ENCODE measurements around the gene WSB1. TPM values are rescaled to one million over a fixed set of nuclear protein-coding genes. Genes with fewer than 3 reads are reported as not detected.

The WSB1 gene
- total and polyA plus RNA-seq, 2 experiments from 2014 or later = 101 to 108 TPM

- Histone ChIP-seq H2AFZ (no peak overlapping the region), H3K36me3 (ENCODE audit: insufficient read depth) (no peaks in the 10 kb centered on the region), H3K9me2 (ENCODE audit: insufficient read depth) (no peaks in the 10 kb centered on the region), H3F3A (replicated peaks; ENCODE audit: low read depth) (no peaks in the 10 kb centered on the region), H3K27ac (ENCODE audit: low read depth) (no peak overlapping the region), H3K4me2 (no peak overlapping the region), H3K4me3 (no peak overlapping the region), H3K79me2 (replicated peaks; ENCODE audit: insufficient read depth) (no peaks in the 10 kb centered on the region), H3K27me3 (ENCODE audit: insufficient read depth) (no peaks in the 10 kb centered on the region), H3K4me1 (ENCODE audit: insufficient read depth) (no peaks in the 10 kb centered on the region), H4K20me1 (replicated peaks; ENCODE audit: insufficient read depth) (no peaks in the 10 kb centered on the region)
- no peak for ATAC-seq
- no peak overlapping the region for H3K27ac Mint-ChIP-seq
- H3K9me3 Mint-ChIP-seq = no peaks in the 10 kb centered on the region
- TF ChIP-seq EZH2 (IDR thresholded peaks at IDR 0.05; ENCODE audit: low read depth, unreplicated experiment) (no peak), CTCF (conservative IDR thresholded peaks at IDR 0.05; ENCODE audit: low read depth in 2 of 2) (no peak), EZH2phosphoT487 (IDR thresholded peaks at IDR 0.05; ENCODE audit: unreplicated experiment) (no peak), ZNF462 (CRISPR knock-in tag; IDR thresholded peaks at IDR 0.05) (no peak), ZNF114 (CRISPR knock-in tag; IDR thresholded peaks at IDR 0.05) (no peak), REST (IDR thresholded peaks at IDR 0.05; ENCODE audit: unreplicated experiment) (no peak), STAT1 (IDR thresholded peaks at IDR 0.05; ENCODE audit: unreplicated experiment) (no peak), POLR2AphosphoS5 (IDR thresholded peaks at IDR 0.05; ENCODE audit: low read depth) (no peak), CREB1 (CRISPR knock-in tag; IDR thresholded peaks at IDR 0.05; ENCODE audit: low read depth) (no peak), ZNF331 (CRISPR knock-in tag; IDR thresholded peaks at IDR 0.05; ENCODE audit: low read depth) (no peak), NANOG (IDR thresholded peaks at IDR 0.05; ENCODE audit: borderline replicate concordance) (no peak), JUNB (IDR thresholded peaks at IDR 0.05; ENCODE audit: unreplicated experiment) (no peak)
- TF ChIP-seq, protein P1, sequence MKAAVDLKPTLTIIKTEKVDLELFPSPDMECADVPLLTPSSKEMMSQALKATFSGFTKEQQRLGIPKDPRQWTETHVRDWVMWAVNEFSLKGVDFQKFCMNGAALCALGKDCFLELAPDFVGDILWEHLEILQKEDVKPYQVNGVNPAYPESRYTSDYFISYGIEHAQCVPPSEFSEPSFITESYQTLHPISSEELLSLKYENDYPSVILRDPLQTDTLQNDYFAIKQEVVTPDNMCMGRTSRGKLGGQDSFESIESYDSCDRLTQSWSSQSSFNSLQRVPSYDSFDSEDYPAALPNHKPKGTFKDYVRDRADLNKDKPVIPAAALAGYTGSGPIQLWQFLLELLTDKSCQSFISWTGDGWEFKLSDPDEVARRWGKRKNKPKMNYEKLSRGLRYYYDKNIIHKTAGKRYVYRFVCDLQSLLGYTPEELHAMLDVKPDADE (IDR thresholded peaks at IDR 0.05) = no peak
- DNase-seq (ENCODE audit: low spot score) = no peak
- H3K36me3 Mint-ChIP-seq (ENCODE audit: low read depth) = no peaks in the 10 kb centered on the region
- H3K4me1 Mint-ChIP-seq = peaks cover 4% of the 10 kb centered on the region; the same call in 2 of the 3 replicates
- no peak overlapping the region for H3K4me3 Mint-ChIP-seq
- H3K27me3 Mint-ChIP-seq (ENCODE audit: insufficient read depth, low read depth, poor library complexity) = no peaks in the 10 kb centered on the region
These were observed 5.7 kb upstream of the WSB1 start for GRCh38 chr17:27288183-27288582.

Data from GM23338 (cell line).